ENCODE results near the gene NAE1.

- TF ChIP-seq EGR1 (IDR thresholded peaks at IDR 0.05) = no peak
- TF ChIP-seq YY1 (IDR thresholded peaks at IDR 0.05; ENCODE audit: low read depth) = no peak
- TF ChIP-seq EP300 (IDR thresholded peaks at IDR 0.05; ENCODE audit: borderline replicate concordance) = no peak
- no peak for TF ChIP-seq CREB1 (IDR thresholded peaks at IDR 0.05; ENCODE audit: low read depth)
- TF ChIP-seq REST (IDR thresholded peaks at IDR 0.05; ENCODE audit: low read depth) = no peak
- TF ChIP-seq FOXM1 (IDR thresholded peaks at IDR 0.05; ENCODE audit: borderline replicate concordance, low read depth) = no peak
Measured at GRCh38 chr16:66857437-66857836, 26.7 kb upstream of the NAE1 start.

Measured in Ishikawa (cell line).